Stimulated activated CD8-positive, alpha-beta memory T cell treated with anti-CD3 and anti-CD28 coated beads, Interleukin-4, amount 100 ng/mL, for 48 hours (primary cell): ENCODE results near the gene KLK10.

Experiments used
- DNase-seq: peaks from one replicate; pipeline ENCODE4 v3.0.0-alpha.2; 2020

Gene KLK10

GRCh38 chr19:51019544-51019925 lies at the start of gene KLK10:
Gene KLK10, minus strand, starts transcription at chr19:51019709. Its CDS starts 579 bp downstream, at chr19:51019130.
- no peak for DNase-seq

- DNase-seq = no peak
Observed at GRCh38 chr19:51066393-51067186, 47.1 kb upstream of the KLK10 start.

DNA sequence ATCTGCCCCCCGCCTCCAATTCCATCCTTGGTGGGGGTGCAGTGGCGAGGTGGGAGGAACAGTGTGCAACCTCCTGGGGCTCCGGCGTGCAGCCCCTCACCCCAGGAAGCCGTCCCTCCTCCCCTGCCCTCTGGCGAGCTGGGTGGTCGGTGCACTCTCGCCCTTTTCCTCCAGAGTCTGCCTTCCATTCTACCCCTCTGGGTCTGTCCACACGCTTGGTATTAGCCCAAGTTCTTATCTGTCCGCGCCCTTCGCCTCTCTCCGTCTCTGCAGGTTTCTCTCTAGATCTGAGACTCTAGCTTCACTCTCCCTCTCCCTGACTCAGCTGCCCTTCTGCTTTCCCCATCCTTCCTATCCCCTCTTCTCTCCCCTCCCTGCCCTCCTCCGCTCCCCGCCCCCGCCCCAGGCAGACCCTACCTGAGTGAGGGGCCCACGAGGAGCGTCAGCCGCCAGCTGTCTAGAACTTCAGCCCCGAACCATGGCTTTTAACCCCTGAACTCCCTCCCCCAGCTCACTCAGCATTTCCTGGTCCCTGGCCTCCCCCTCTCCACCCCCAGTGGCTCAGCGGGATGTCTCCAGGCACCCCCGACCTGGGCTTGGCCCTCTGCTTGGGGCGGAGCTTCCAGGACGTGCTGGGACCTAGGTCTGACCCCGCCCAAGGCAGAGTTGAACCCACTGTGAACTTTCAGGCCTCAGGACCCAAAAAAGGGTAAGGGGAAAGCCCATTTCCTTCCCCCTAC lies 45.9 kb upstream of the KLK10 start:
- DNase-seq = no peak

DNA sequence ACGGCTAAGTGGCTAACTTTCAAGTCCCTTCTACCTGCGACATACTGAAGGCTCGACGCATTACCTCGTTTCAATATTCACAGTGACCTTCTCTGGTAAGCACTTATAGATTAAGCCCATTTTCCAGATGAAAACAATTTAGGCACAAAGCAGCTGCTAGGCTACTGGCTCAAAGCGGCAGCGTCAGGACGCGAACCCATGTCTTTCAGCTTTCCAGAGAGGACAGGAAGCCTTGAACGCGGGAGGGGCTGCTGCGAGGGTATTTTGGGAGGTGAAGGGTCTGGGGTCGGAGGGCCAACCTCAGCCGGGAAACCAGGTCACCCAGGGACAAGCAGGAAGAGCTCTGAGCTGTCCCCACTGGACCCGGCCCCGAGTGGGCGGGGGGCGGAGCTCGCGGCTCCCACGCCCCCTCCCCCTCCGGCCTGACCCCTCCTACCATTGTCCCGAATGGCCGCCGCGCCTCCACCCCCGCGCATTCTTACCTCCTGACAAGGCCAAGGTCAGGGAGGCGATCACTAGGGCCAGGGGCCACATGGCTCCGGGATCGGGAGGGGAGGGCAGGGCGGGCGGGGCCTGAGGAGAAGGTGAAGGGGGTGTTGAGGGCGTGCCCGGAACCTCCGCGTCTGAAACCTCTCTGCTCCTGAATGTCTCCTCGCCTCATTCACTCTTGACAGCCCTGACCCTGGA lies 45.2 kb upstream of the KLK10 start, which contains the start of gene KLK13:
Gene KLK13 (minus strand): TSS at position 559 of the 687 bp plus-strand sequence. CDS start 25 bp downstream, at position 534.
- DNase-seq = no peak

DNA sequence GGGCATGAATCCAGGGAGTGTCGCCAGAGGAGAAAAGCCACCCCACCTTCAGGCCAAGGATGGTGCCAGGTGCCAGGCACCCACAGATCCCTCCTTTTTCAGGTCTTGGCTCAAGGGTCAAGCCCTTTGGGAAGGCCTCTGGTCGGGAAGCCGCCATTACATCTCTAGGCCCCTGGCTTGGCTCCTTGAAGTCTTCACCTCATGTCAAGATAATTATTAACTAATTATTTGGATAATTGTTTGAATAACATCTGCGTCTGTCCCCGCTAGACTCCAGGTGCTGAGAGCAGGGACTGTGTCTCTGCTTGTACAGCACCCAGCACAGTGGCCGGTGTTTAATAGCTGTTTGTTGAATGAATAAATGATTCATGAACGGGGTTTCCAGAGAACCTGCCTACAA lies 44.2 kb upstream of the KLK10 start:
- DNase-seq = no peak

- no peak for DNase-seq
Observed at GRCh38 chr19:51060973-51061372, 41.5 kb upstream of the KLK10 start.

GRCh38 chr19:51060336-51060735 lies 40.8 kb upstream of the KLK10 start:
- DNase-seq = no peak

GRCh38 chr19:51059715-51060114 lies 40.2 kb upstream of the KLK10 start:
- DNase-seq = no peak

DNA sequence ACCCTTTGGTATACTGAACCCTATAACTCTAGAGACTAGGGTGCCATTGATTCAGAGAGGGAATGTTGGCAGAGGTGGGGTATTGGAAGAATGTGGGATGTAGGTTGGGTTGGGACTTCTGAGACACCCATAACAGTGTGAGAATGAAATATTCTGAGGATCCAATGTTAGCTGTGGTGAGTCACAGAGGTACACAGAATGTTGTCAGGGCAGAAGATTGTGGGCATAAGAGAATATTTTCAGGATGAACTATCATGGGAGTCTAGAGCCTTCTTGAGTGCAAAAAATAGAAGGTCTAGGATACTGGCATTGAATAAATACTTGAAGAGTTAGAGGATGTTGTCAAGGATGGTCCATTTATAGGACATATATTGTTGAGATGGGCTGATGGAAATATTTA lies 36.4 kb upstream of the KLK10 start:
- no peak for DNase-seq

- no peak for DNase-seq
Observed at GRCh38 chr19:51047031-51047335, 27.5 kb upstream of the KLK10 start.

GRCh38 chr19:51044327-51044726 lies 24.8 kb upstream of the KLK10 start:
- no peak for DNase-seq

DNA sequence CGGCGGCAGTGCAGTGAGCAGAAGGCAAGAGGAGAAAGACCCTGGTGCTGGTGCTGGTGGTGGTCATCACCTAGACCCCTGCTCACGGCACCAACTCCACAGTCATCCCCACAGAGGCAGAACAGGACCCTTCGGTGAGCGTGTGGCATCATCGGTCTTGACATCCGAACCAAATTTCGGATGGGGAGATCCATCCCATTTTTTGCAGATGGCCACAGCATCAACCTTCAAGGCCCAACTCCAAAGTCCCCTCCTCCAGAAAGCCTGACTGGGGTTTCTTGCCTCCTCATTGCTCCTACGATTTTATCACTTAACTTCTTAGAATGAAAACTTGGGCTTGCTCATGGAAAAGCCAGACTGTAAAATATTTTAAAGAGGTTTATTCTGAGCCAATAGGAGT lies 24.0 kb upstream of the KLK10 start:
- no peak for DNase-seq

GRCh38 chr19:51040151-51040550 lies 20.6 kb upstream of the KLK10 start:
- DNase-seq = no peak

GRCh38 chr19:51036519-51036918 lies 17.0 kb upstream of the KLK10 start:
- no peak for DNase-seq

GRCh38 chr19:51034704-51035103 lies 15.2 kb upstream of the KLK10 start, which contains the start of gene KLK12:
Gene KLK12, minus strand, starts transcription at chr19:51035002. Its CDS starts 381 bp downstream, at chr19:51034621.
- no peak for DNase-seq

DNA sequence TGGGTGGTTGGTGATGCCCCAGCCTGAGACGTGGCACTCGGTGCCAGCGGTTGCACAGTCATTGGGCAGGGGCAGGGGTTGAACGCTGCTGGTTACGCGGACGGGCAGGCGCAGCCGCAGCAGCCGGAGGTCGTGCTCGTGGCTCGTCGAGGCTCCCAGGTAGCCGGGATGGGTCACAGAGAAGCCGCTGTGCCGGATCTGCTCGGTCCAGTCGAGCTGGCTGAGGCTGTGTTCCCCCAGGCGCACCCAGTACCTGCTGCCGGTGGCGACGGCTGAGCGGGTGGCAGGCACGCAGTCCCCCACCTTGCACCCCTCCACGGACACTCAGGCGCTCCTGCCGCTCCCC lies 12.3 kb upstream of the KLK10 start:
- no peak for DNase-seq

GRCh38 chr19:51031220-51031879 lies 11.8 kb upstream of the KLK10 start:
- no peak for DNase-seq

DNA sequence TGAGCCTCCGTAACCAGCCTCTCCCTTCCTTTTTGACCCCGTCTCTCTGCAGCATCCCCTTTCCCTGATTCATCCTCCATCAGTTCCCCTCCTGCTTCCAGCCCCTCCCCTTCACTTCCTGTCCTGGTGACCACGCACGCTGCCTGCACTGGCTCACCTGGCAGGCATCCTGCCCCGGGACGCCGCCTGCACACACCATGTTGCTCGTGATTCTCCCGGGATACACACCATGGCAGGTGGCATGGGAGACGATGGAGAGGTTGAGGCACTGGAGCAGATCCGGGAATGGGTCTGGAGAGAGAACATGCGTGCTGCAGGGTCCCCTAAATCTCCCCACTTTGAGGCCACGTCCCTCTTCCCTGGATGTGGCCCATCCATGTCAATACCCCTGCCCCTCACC lies 11.1 kb upstream of the KLK10 start:
- DNase-seq = no peak

DNA sequence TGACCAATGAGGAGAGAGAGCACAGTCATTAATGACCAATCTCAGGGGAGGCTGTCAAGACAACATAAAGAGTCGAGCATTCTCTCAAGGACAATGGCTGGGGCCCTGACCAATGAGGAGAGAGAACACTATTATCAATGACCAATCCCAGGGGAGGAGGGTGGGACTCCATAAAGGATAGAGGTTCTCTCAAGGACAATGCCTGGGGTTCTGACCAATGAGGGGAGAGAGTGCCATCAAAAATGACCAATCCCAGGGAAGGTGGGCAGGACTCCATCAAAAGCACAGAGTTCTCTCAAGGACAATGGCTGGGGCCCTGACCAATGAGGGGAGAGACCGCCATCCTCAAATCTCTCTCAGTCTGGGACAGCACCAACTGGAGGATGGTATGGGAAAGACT lies 10.2 kb upstream of the KLK10 start:
- no peak for DNase-seq

GRCh38 chr19:51027873-51028272 lies 8.4 kb upstream of the KLK10 start:
- no peak for DNase-seq

GRCh38 chr19:51027126-51027806 lies 7.8 kb upstream of the KLK10 start:
- DNase-seq = no peak

DNA sequence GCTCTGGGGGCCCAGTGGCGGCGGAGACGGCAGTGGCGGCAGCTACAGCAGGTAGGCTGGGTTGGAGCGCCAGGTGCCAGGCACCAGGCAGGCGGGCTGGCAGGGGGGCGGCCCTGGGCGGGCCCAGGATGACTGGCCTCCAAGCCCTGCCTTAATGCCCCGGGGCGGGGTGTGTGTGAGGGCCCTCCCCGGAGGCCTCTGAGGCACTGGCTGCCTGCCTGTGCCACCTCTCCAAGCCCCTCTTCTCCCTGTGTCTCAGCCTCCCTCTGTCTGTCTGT lies 7.0 kb upstream of the KLK10 start, which contains the start of gene KLK11:
Gene KLK11 (minus strand): TSS at position 63 of the 278 bp plus-strand sequence. CDS start 985 bp downstream, outside the sequence.
- DNase-seq = no peak
